PC-3 (cell line): ENCODE results near the gene RASAL1. TPM values are rescaled to one million over a fixed set of nuclear protein-coding genes. Genes with fewer than 3 reads are reported as not detected.

Experiments
- ATAC-seq: fragments of 200-7000 bp; cut with Tn5 transposase; 2 replicates; pipeline ENCODE4 v1.9.1; 2020; ENCODE audit warnings: mild to moderate bottlenecking, moderate library complexity
- BruUV-seq: library from RNA; stranded (reverse); fragments of 400-500 nt; replicated peaks from 2 replicates; lab custom pipeline; 2021; lab: Mats Ljungman, UMichigan
- CTCF ChIA-PET: fragments of 300-600 bp; sonication (Branson Sonifier 250); formaldehyde crosslinking; loops from one replicate; lab custom pipeline; 2022; ENCODE audit warnings: antibody characterized with exemption; lab: Charles Lee
- POLR2A ChIA-PET: fragments of 300-600 bp; sonication (Branson Sonifier 250); formaldehyde crosslinking; loops from one replicate; lab custom pipeline; 2022; ENCODE audit warnings: antibody characterized with exemption; ENCODE audit not compliant: unreplicated experiment; lab: Charles Lee
- DNase-seq: peaks from one replicate; pipeline ENCODE4 v3.0.0-alpha.2; 2015
- H2AFZ ChIP-seq: fragments of 300-600 bp; sonication (generic); 2 replicates; pipeline ENCODE4 v1.6.0; 2016; ENCODE audit warnings: antibody characterized with exemption, low read length
- H3F3A ChIP-seq: fragments of 300-600 bp; sonication (generic); one replicate; pipeline ENCODE4 v1.6.0; 2017; ENCODE audit warnings: antibody characterized with exemption, low read length, control low read depth, mild to moderate bottlenecking; ENCODE audit not compliant: unreplicated experiment
- H3K27ac ChIP-seq: fragments of 300-600 bp; sonication (generic); 2 replicates; pipeline ENCODE4 v1.5.1; 2016; ENCODE audit warnings: mild to moderate bottlenecking, low read length
- H3K27me3 ChIP-seq: fragments of 300-600 bp; sonication (generic); 2 replicates; pipeline ENCODE4 v1.6.1; 2016; ENCODE audit warnings: low read length, mixed read lengths
- H3K36me3 ChIP-seq: fragments of 300-600 bp; sonication (generic); 2 replicates; pipeline ENCODE4 v1.6.1; 2016; ENCODE audit warnings: low read depth, mixed run types, low read length, mixed read lengths
- H3K4me1 ChIP-seq: fragments of 300-600 bp; sonication (generic); 2 replicates; pipeline ENCODE4 v1.5.1; 2016; ENCODE audit warnings: low read length; ENCODE audit not compliant: insufficient read depth
- H3K4me2 ChIP-seq: fragments of 300-600 bp; sonication (generic); 2 replicates; pipeline ENCODE4 v1.6.0; 2016; ENCODE audit warnings: low read length
- H3K4me3 ChIP-seq: fragments of 300-600 bp; sonication (generic); 2 replicates; pipeline ENCODE4 v1.5.1; 2016; ENCODE audit warnings: mild to moderate bottlenecking, low read length, mixed read lengths
- H3K79me2 ChIP-seq: fragments of 300-600 bp; sonication (generic); 2 replicates; pipeline ENCODE4 v1.6.1; 2017; ENCODE audit warnings: low read length, mixed read lengths
- H3K9ac ChIP-seq: fragments of 300-600 bp; sonication (generic); 2 replicates; pipeline ENCODE4 v1.6.0; 2016; ENCODE audit warnings: mild to moderate bottlenecking, low read length
- H3K9me2 ChIP-seq: fragments of 300-600 bp; sonication (generic); replicated peaks from 2 replicates; pipeline ENCODE4 v1.6.1; 2016; ENCODE audit warnings: mixed run types, low read length, mixed read lengths
- H3K9me3 ChIP-seq: fragments of 300-600 bp; sonication (generic); 2 replicates; pipeline ENCODE4 v1.6.1; 2016; ENCODE audit warnings: low read length, mixed read lengths
- H4K20me1 ChIP-seq: fragments of 300-600 bp; sonication (generic); 2 replicates; pipeline ENCODE4 v1.6.1; 2016; ENCODE audit warnings: low read length, mixed read lengths
- EZH2 ChIP-seq: fragments of 300-600 bp; sonication (generic); IDR thresholded peaks from one replicate; pipeline ENCODE4 v1.6.1; 2017; ENCODE audit warnings: antibody characterized with exemption, mild to moderate bottlenecking, low read length; ENCODE audit not compliant: unreplicated experiment
- EZH2phosphoT487 ChIP-seq: fragments of 300-600 bp; sonication (generic); IDR thresholded peaks from 2 replicates; pipeline ENCODE4 v1.6.1; 2018; ENCODE audit warnings: mild to moderate bottlenecking, antibody characterized with exemption, low read length, borderline replicate concordance
- intact Hi-C: fragments of 100-400 bp; cut with micrococcal nuclease; formaldehyde crosslinking; loops from 2 replicates; pipeline ENCODE4 v1.9.0; 2023
- total RNA-seq: library from RNA; depleted of rRNA; stranded (reverse); fragments of >200 nt; gene quantifications from 2 replicates; pipeline ENCODE4 v1.2.3, GENCODE V29; 2014
- TF ChIP-seq, protein P1 (sequence below): fragments of 300-600 bp; sonication (generic); conservative IDR thresholded peaks from 2 replicates; pipeline ENCODE4 v1.5.1; 2017; ENCODE audit warnings: antibody characterized with exemption, low read depth, mild to moderate bottlenecking, low read length

The RASAL1 gene
- total RNA-seq, 1 experiment from 2014 or later: 0.66 TPM

DNA sequence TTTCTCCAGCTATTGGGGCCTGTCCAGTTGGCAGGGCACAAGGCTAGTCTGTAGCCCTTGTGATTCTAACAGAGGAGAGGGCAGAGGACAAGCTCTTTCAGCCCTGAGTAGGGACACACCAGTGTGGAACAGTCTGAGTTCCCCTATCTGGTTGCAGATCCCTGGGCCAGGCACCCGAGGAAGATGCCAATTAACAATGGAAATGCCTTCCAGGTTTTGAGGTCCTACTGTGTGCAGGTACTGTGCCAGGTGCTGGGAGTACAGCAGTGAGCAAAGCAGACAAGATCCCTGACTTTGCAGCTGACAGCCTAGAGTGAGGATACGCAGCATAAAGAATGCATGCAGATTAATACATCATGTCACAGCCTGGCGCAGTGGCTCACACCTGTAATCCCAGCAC, 62.0 kb downstream of the RASAL1 start:
- POLR2A ChIA-PET: no interaction called here
- peaks cover 7% of the 10 kb centered on the region for H3K4me1 ChIP-seq
- no peak for ATAC-seq

DNA sequence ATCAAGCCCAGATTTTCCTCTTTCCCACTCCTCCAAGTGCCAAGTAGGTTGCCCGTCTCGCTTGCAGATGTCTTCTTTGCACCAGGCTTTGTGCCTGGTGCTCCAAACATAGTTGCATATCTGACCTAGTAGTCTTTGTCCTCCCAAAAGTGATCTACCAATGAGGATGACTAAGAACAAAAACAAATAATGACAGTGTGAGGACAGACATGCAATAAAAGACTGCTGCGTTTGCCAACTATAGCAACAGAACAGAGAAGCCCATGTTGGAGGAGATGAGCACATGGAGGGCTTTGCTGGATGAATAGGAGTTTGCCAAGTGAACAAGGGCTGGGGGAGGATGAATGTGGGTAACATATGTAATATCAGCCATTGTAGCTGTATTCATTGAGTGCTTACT, 63.4 kb downstream of the RASAL1 start:
- POLR2A ChIA-PET: no interaction called here
- H3K79me2 ChIP-seq: no peaks in the 10 kb centered on the region
- no peaks in the 10 kb centered on the region for H4K20me1 ChIP-seq
- no TSS peak for BruUV-seq
- no peak overlapping the region for H2AFZ ChIP-seq
- intact Hi-C loops: no loop called here
- peak; percentile 60 for DNase-seq
- peaks cover 7% of the 10 kb centered on the region for H3K4me1 ChIP-seq
- no peak overlapping the region for H3K9ac ChIP-seq
- no peaks in the 10 kb centered on the region for H3K36me3 ChIP-seq
- ATAC-seq: peak; percentile 82
- H3K27ac ChIP-seq: no peak overlapping the region
- H3F3A ChIP-seq: no peaks in the 10 kb centered on the region
- H3K4me2 ChIP-seq: no peak overlapping the region
- H3K27me3 ChIP-seq: no peaks in the 10 kb centered on the region
- no peak overlapping the region for H3K4me3 ChIP-seq
- no peaks in the 10 kb centered on the region for H3K9me2 ChIP-seq
- TF ChIP-seq, protein P1, sequence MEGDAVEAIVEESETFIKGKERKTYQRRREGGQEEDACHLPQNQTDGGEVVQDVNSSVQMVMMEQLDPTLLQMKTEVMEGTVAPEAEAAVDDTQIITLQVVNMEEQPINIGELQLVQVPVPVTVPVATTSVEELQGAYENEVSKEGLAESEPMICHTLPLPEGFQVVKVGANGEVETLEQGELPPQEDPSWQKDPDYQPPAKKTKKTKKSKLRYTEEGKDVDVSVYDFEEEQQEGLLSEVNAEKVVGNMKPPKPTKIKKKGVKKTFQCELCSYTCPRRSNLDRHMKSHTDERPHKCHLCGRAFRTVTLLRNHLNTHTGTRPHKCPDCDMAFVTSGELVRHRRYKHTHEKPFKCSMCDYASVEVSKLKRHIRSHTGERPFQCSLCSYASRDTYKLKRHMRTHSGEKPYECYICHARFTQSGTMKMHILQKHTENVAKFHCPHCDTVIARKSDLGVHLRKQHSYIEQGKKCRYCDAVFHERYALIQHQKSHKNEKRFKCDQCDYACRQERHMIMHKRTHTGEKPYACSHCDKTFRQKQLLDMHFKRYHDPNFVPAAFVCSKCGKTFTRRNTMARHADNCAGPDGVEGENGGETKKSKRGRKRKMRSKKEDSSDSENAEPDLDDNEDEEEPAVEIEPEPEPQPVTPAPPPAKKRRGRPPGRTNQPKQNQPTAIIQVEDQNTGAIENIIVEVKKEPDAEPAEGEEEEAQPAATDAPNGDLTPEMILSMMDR: no peak
- TF ChIP-seq EZH2 (no peak), EZH2phosphoT487 (no peak)
- CTCF ChIA-PET: no interaction called here
- H3K9me3 ChIP-seq: no peaks in the 10 kb centered on the region

More for the DNA sequence above, 62.0 kb downstream of the RASAL1 start:
- Histone ChIP-seq H3K27me3 (no peaks in the 10 kb centered on the region), H3K36me3 (no peaks in the 10 kb centered on the region), H3K9me2 (no peaks in the 10 kb centered on the region), H3K9me3 (no peaks in the 10 kb centered on the region), H4K20me1 (no peaks in the 10 kb centered on the region), H3K9ac (no peak overlapping the region), H3K79me2 (no peaks in the 10 kb centered on the region), H3K27ac (no peak overlapping the region), H3K4me3 (no peak overlapping the region), H3F3A (no peaks in the 10 kb centered on the region), H2AFZ (no peak overlapping the region), H3K4me2 (no peak overlapping the region)
- no TSS peak for BruUV-seq
- intact Hi-C loops: no loop called here
- no peak for DNase-seq
- CTCF ChIA-PET: no interaction called here
- TF ChIP-seq, protein P1: no peak
- TF ChIP-seq EZH2 (no peak), EZH2phosphoT487 (no peak)

DNA sequence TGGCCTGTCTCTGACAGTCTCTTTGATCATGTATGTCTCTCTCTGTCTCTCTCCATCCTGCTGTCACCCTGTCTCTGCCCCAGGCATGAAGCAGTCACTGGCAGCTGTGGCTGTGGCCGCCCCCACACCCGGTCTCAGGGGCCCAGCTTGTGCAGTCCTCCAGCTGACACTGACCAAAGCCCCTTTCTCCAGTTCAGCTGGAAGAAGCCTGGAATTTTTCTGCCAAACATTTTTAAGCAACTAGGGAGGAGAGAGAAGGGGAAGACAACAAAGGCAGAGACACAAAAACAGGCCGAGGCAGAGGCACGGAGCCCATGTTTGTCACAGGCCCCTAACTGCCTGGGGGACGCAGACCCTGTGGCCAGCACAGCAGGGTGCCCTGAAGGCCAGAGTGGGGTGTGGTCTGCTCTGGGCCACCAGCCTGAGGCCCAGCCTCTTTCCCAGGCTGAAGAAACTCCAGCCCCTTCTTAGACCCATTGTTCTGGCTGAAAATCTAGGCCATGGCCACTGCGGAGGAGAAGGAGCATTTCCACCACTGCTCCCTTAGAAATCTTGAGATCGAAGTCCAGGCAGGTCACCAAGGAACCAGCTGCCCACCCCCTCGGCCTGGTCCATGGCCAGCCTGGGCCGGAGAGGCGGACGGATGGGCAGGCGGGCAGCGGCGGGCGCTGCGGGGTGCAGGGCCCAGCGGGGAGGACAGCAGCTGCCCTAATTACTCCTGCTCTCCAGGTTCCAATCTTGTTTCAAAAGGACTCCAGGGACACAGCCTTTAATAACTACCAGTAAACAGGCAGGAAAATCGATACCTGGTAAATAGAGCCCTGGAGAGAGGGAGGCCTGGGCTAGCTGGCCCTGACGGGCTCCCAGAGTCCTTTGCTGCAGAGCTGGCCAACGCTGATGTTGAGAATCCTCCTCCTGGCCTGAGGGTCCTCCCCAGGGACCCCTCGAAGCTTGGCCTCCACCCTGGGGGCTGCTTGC, 64.1 kb downstream of the RASAL1 start:
- POLR2A ChIA-PET: no interaction called here
- H3K36me3 ChIP-seq: no peaks in the 10 kb centered on the region
- H2AFZ ChIP-seq: no peak overlapping the region
- H3K27ac ChIP-seq: no peak overlapping the region
- TF ChIP-seq, protein P1: no peak
- TF ChIP-seq EZH2 (no peak), EZH2phosphoT487 (no peak)
- intact Hi-C loops: no loop called here
- CTCF ChIA-PET: no interaction called here
- DNase-seq (no peak), ATAC-seq (peak; percentile 18; the same call in 1 of the 2 replicates)
- no TSS peak for BruUV-seq
- H3K4me2 ChIP-seq: no peak overlapping the region
- H3F3A ChIP-seq: no peaks in the 10 kb centered on the region
- no peak overlapping the region for H3K4me3 ChIP-seq
- H3K4me1 ChIP-seq: peaks cover 7% of the 10 kb centered on the region
- no peaks in the 10 kb centered on the region for H4K20me1 ChIP-seq
- no peaks in the 10 kb centered on the region for H3K79me2 ChIP-seq
- H3K9me2 ChIP-seq: no peaks in the 10 kb centered on the region
- no peaks in the 10 kb centered on the region for H3K9me3 ChIP-seq
- no peaks in the 10 kb centered on the region for H3K27me3 ChIP-seq
- H3K9ac ChIP-seq: no peak overlapping the region
